Measurements from ENCODE around the gene TSEN54.

Gene TSEN54

GRCh38 chr17:75490173-75490743 lies 26.1 kb upstream of the TSEN54 start:
- H3K4me3 ChIP-seq (ENCODE audit: insufficient read depth, low read length, poor library complexity, severe bottlenecking): no peak overlapping the region
- no peaks in the 10 kb centered on the region for H3K79me2 ChIP-seq (ENCODE audit: insufficient read depth, low read length)
- H3K4me2 ChIP-seq (ENCODE audit: low read depth, low read length, poor library complexity, severe bottlenecking): no peak overlapping the region
- no peak overlapping the region for H2AFZ ChIP-seq (ENCODE audit: low read depth, low read length, severe bottlenecking)
- H4K20me1 ChIP-seq (ENCODE audit: low read depth, low read length): no peaks in the 10 kb centered on the region
- TF ChIP-seq EZH2phosphoT487 (conservative IDR thresholded peaks at IDR 0.05; ENCODE audit: low read length) (no peak), CTCF (IDR thresholded peaks at IDR 0.05; ENCODE audit: insufficient read depth, low read length, poor library complexity, severe bottlenecking) (no peak)
- no peaks in the 10 kb centered on the region for H3K9me3 ChIP-seq (ENCODE audit: insufficient read depth, low read length)
- H3F3A ChIP-seq (ENCODE audit: insufficient read depth): peaks cover 4% of the 10 kb centered on the region; the same call in 1 of the 2 replicates
- no peaks in the 10 kb centered on the region for H3K9me2 ChIP-seq (replicated peaks; ENCODE audit: insufficient read depth, low read length)
- no peak overlapping the region for H3K9ac ChIP-seq (ENCODE audit: low read length)
- no peaks in the 10 kb centered on the region for H3K27me3 ChIP-seq (ENCODE audit: low read length)
- H3K27ac ChIP-seq (ENCODE audit: low read depth, low read length): no peak overlapping the region
- H3K36me3 ChIP-seq (ENCODE audit: low read length): no peaks in the 10 kb centered on the region

GRCh38 chr17:75490953-75491649 lies 25.2 kb upstream of the TSEN54 start:
- no peaks in the 10 kb centered on the region for H3K79me2 ChIP-seq (ENCODE audit: insufficient read depth, low read length)
- H3K27ac ChIP-seq (ENCODE audit: low read depth, low read length): no peak overlapping the region
- no peaks in the 10 kb centered on the region for H4K20me1 ChIP-seq (ENCODE audit: low read depth, low read length)
- no peak overlapping the region for H3K4me3 ChIP-seq (ENCODE audit: insufficient read depth, low read length, poor library complexity, severe bottlenecking)
- peaks cover 4% of the 10 kb centered on the region; the same call in 1 of the 2 replicates for H3F3A ChIP-seq (ENCODE audit: insufficient read depth)
- H3K4me2 ChIP-seq (ENCODE audit: low read depth, low read length, poor library complexity, severe bottlenecking): no peak overlapping the region
- H3K9me2 ChIP-seq (replicated peaks; ENCODE audit: insufficient read depth, low read length): no peaks in the 10 kb centered on the region
- H3K9me3 ChIP-seq (ENCODE audit: insufficient read depth, low read length): no peaks in the 10 kb centered on the region
- no peak overlapping the region for H2AFZ ChIP-seq (ENCODE audit: low read depth, low read length, severe bottlenecking)
- no peaks in the 10 kb centered on the region for H3K36me3 ChIP-seq (ENCODE audit: low read length)
- no peak overlapping the region for H3K9ac ChIP-seq (ENCODE audit: low read length)
- no peaks in the 10 kb centered on the region for H3K27me3 ChIP-seq (ENCODE audit: low read length)
- TF ChIP-seq EZH2phosphoT487 (conservative IDR thresholded peaks at IDR 0.05; ENCODE audit: low read length): no peak
- no peak for TF ChIP-seq CTCF (IDR thresholded peaks at IDR 0.05; ENCODE audit: insufficient read depth, low read length, poor library complexity, severe bottlenecking)

GRCh38 chr17:75491680-75492079 lies 24.6 kb upstream of the TSEN54 start:
- TF ChIP-seq EZH2phosphoT487 (conservative IDR thresholded peaks at IDR 0.05; ENCODE audit: low read length) (no peak), CTCF (IDR thresholded peaks at IDR 0.05; ENCODE audit: insufficient read depth, low read length, poor library complexity, severe bottlenecking) (no peak)
- H3K4me3 ChIP-seq (ENCODE audit: insufficient read depth, low read length, poor library complexity, severe bottlenecking): no peak overlapping the region
- H3K9ac ChIP-seq (ENCODE audit: low read length): no peak overlapping the region
- H3K27ac ChIP-seq (ENCODE audit: low read depth, low read length): no peak overlapping the region
- no peak overlapping the region for H3K4me2 ChIP-seq (ENCODE audit: low read depth, low read length, poor library complexity, severe bottlenecking)
- H3K36me3 ChIP-seq (ENCODE audit: low read length): no peaks in the 10 kb centered on the region
- H3K9me2 ChIP-seq (replicated peaks; ENCODE audit: insufficient read depth, low read length): no peaks in the 10 kb centered on the region
- H2AFZ ChIP-seq (ENCODE audit: low read depth, low read length, severe bottlenecking): no peak overlapping the region
- no peaks in the 10 kb centered on the region for H3K79me2 ChIP-seq (ENCODE audit: insufficient read depth, low read length)
- no peaks in the 10 kb centered on the region for H3K27me3 ChIP-seq (ENCODE audit: low read length)
- no peaks in the 10 kb centered on the region for H4K20me1 ChIP-seq (ENCODE audit: low read depth, low read length)
- no peaks in the 10 kb centered on the region for H3K9me3 ChIP-seq (ENCODE audit: insufficient read depth, low read length)
- H3F3A ChIP-seq (ENCODE audit: insufficient read depth): peaks cover 4% of the 10 kb centered on the region; the same call in 1 of the 2 replicates
